PFSK-1 (cell line): Measurements from ENCODE around the gene RSF1.

ENCODE experiments used
- FOXP2 ChIP-seq: optimal IDR thresholded peaks from 2 replicates; pipeline ENCODE3; 2011; ENCODE audit warnings: borderline replicate concordance, control low read depth, inconsistent platforms; ENCODE audit not compliant: insufficient read depth; ENCODE audit errors: extremely low read length, extremely low read depth
- POLR2AphosphoS5 ChIP-seq: IDR thresholded peaks from 2 replicates; pipeline ENCODE4 v1.6.1; 2012; ENCODE audit warnings: low read depth, mild to moderate bottlenecking, control low read depth, low read length, moderate library complexity
- REST ChIP-seq, 2 experiments: IDR thresholded peaks; 2 replicates each; pipeline versions ENCODE4 v1.6.1 to v1.8.0; 2011 to 2012; ENCODE audit warnings: low read depth in 2 of 2, low read length in 2 of 2, control low read depth in 1 of 2, inconsistent platforms in 1 of 2, mild to moderate bottlenecking in 1 of 2, moderate library complexity in 1 of 2; ENCODE audit not compliant: insufficient read depth in 1 of 2
- SIN3A ChIP-seq: IDR thresholded peaks from 2 replicates; pipeline ENCODE4 v1.6.1; 2012; ENCODE audit warnings: mild to moderate bottlenecking, low read length, moderate library complexity, borderline replicate concordance; ENCODE audit not compliant: insufficient read depth
- TAF1 ChIP-seq: IDR thresholded peaks from 2 replicates; pipeline ENCODE4 v1.6.1; 2012; ENCODE audit warnings: low read length, control low read depth, borderline replicate concordance; ENCODE audit not compliant: insufficient read depth

- no peak for TF ChIP-seq POLR2AphosphoS5
- no peak for TF ChIP-seq TAF1
- no peak for TF ChIP-seq REST (IDR thresholded peaks at IDR 0.05; ENCODE audit: insufficient read depth in 1 of 2, low read depth in 2 of 2, low read length in 2 of 2)
- TF ChIP-seq SIN3A, result no peak
- no peak for TF ChIP-seq FOXP2
These were observed 62.2 kb downstream of the RSF1 start for GRCh38 chr11:77758331-77758730.
